K562 (cell line): Measurements from ENCODE around the gene FAM53B.

Experiments
- CHD4 ChIP-seq: fragments of 200-600 bp; sonication (generic); IDR thresholded peaks from 3 replicates; pipeline ENCODE4 v1.6.1; 2012; ENCODE audit warnings: low read depth, mild to moderate bottlenecking, mixed read lengths, low read length, inconsistent platforms; ENCODE audit not compliant: insufficient read depth, insufficient replicate concordance, poor library complexity, severe bottlenecking
- CTCF ChIP-seq, 3 experiments: IDR thresholded peaks in 2 of 3; conservative IDR thresholded peaks in 1 of 3; 2 replicates each; pipeline ENCODE4 v1.5.1; 2011 to 2012; ENCODE audit warnings: low read length in 3 of 3, mild to moderate bottlenecking in 3 of 3, control low read depth in 2 of 3, improper control_type of control experiment in 1 of 3, inconsistent platforms in 1 of 3, low read depth in 1 of 3, mixed read lengths in 1 of 3, moderate library complexity in 1 of 3; ENCODE audit not compliant: insufficient read depth in 2 of 3
- EZH2 ChIP-seq: IDR thresholded peaks from 2 replicates; pipeline ENCODE4 v1.6.1; 2012; ENCODE audit warnings: low read depth, mild to moderate bottlenecking, inconsistent platforms, low read length, borderline replicate concordance
- HCFC1 ChIP-seq: IDR thresholded peaks from 2 replicates; pipeline ENCODE4 v1.6.1; 2012; ENCODE audit warnings: low read depth, low read length, improper control_type of control experiment
- IRF1 ChIP-seq: sonication (generic); formaldehyde crosslinking; IDR thresholded peaks from 2 replicates; pipeline ENCODE4 v1.8.0; 2022; ENCODE audit warnings: missing genetic modification reagents, mild to moderate bottlenecking, borderline replicate concordance
- MYC ChIP-seq, 2 experiments: fragments of 250-450 bp in 1 of 2; sonication (Bioruptor Pico) in 1 of 2; IDR thresholded peaks; 2 replicates each; pipeline versions ENCODE4 v1.5.1 to v1.6.1; 2012 to 2021; ENCODE audit warnings: low read depth in 2 of 2, borderline replicate concordance in 1 of 2, improper control_type of control experiment in 1 of 2, low read length in 1 of 2, mild to moderate bottlenecking in 1 of 2, moderate library complexity in 1 of 2
- NCOA6 ChIP-seq: fragments of 450-650 bp; IDR thresholded peaks from 2 replicates; pipeline ENCODE4 v1.6.1; 2017; ENCODE audit warnings: mild to moderate bottlenecking
- NR2F6 ChIP-seq: fragments of 450-650 bp; formaldehyde crosslinking; IDR thresholded peaks from 2 replicates; pipeline ENCODE4 v1.4.0; 2020; ENCODE audit warnings: mild to moderate bottlenecking
- PHB ChIP-seq: fragments of 250-450 bp; sonication (Bioruptor Pico); IDR thresholded peaks from 2 replicates; pipeline ENCODE4 v1.5.0; 2021
- POLR2AphosphoS5 ChIP-seq: IDR thresholded peaks from 2 replicates; pipeline ENCODE4 v1.6.1; 2011; ENCODE audit warnings: mild to moderate bottlenecking, low read depth, low read length, moderate library complexity; ENCODE audit not compliant: control insufficient read depth, insufficient read depth
- SNRNP70 ChIP-seq: fragments of 200-400 bp; formaldehyde crosslinking; optimal IDR thresholded peaks from 2 replicates; pipeline ENCODE3; 2017; ENCODE audit warnings: low read depth, low read length
- SRF ChIP-seq, 2 experiments: fragments of 250-450, 450-650 bp in 1 of 2; sonication (Bioruptor Pico) in 1 of 2; sonication (generic) in 1 of 2; formaldehyde crosslinking; IDR thresholded peaks; 2 replicates each; pipeline versions ENCODE4 v1.5.0 to v1.5.1; 2020 to 2022; ENCODE audit warnings: mild to moderate bottlenecking in 1 of 2, missing genetic modification reagents in 1 of 2
- TEAD1 ChIP-seq, 2 experiments: fragments of 450-650 bp in 1 of 2; sonication (generic) in 1 of 2; formaldehyde crosslinking; IDR thresholded peaks; 2 replicates each; pipeline versions ENCODE4 v1.4.0 to v1.8.0; 2020 to 2022; ENCODE audit warnings: mild to moderate bottlenecking in 2 of 2, missing genetic modification reagents in 1 of 2
- ZNF449 ChIP-seq: fragments of 250-450 bp; sonication (Bioruptor Pico); IDR thresholded peaks from 2 replicates; pipeline ENCODE4 v1.8.0; 2022; ENCODE audit warnings: moderate library complexity, mild to moderate bottlenecking, inconsistent platforms

GRCh38 chr10:124717041-124717757 lies 27.0 kb downstream of the FAM53B start:
- TF ChIP-seq CTCF (IDR thresholded peaks at IDR 0.05 in 2 of 3, conservative IDR thresholded peaks at IDR 0.05 in 1 of 3; ENCODE audit: insufficient read depth in 2 of 3, low read depth in 1 of 3, low read length in 3 of 3) (no peak), NCOA6 (no peak), MYC (IDR thresholded peaks at IDR 0.05; ENCODE audit: low read depth, low read length) (no peak), MYC (CRISPR knock-in tag; IDR thresholded peaks at IDR 0.05; ENCODE audit: borderline replicate concordance, low read depth) (no peak), PHB (CRISPR knock-in tag) (no peak), NR2F6 (CRISPR knock-in tag) (no peak), EZH2 (no peak), POLR2AphosphoS5 (no peak), ZNF449 (CRISPR knock-in tag) (no peak), IRF1 (CRISPR knock-in tag) (no peak), HCFC1 (no peak), SNRNP70 (no peak), SRF (CRISPR knock-in tag; IDR thresholded peaks at IDR 0.05) (no peak), CHD4 (no peak), TEAD1 (CRISPR knock-in tag; IDR thresholded peaks at IDR 0.05) (no peak)
